ENCODE data around the gene TCP11L2. TPM values are rescaled to one million over a fixed set of nuclear protein-coding genes. Genes with fewer than 3 reads are reported as not detected.

TCP11L2 gene
- total and polyA plus RNA-seq, 9 of the 15 experiments (the other 6 are each of a cell fraction or from before 2014, with no cell fraction given), result 0.39 to 4.5 (median 1.3) TPM

- TF ChIP-seq PYGO2 (tag; IDR thresholded peaks at IDR 0.05) (0 out of 2 replicates have a peak, but pooled peaks have one; percentile 59), ZBTB49 (CRISPR knock-in tag; IDR thresholded peaks at IDR 0.05; ENCODE audit: borderline replicate concordance) (no peak), ZZZ3 (IDR thresholded peaks at IDR 0.05) (no peak), MED1 (CRISPR knock-in tag; IDR thresholded peaks at IDR 0.05; ENCODE audit: borderline replicate concordance) (no peak), NFXL1 (CRISPR knock-in tag; IDR thresholded peaks at IDR 0.05) (no peak), ZHX1 (conservative IDR thresholded peaks at IDR 0.05; ENCODE audit: low read length) (no peak), ZNF639 (CRISPR knock-in tag; conservative IDR thresholded peaks at IDR 0.05 in 1 of 2, IDR thresholded peaks at IDR 0.05 in 1 of 2) (peak in 1 of 2 experiments; percentile 87; a peak in 2 of 4 replicates), ZNF655 (CRISPR knock-in tag; IDR thresholded peaks at IDR 0.05) (no peak), SNIP1 (IDR thresholded peaks at IDR 0.05; ENCODE audit: low read depth) (no peak), E2F3 (CRISPR knock-in tag; IDR thresholded peaks at IDR 0.05) (no peak), CREB3 (tag; conservative IDR thresholded peaks at IDR 0.05; ENCODE audit: low read depth) (no peak), PHF20 (IDR thresholded peaks at IDR 0.05; ENCODE audit: partially characterized antibody) (no peak)
Observed at GRCh38 chr12:106358396-106359241, 56.1 kb downstream of the TCP11L2 start (continued).
